GM19043 (cell line): ENCODE results near the gene SLC13A5.
"Not testable (repeated sequence)": the region's sequence is repeated elsewhere in the genome, so short reads cannot be mapped to it uniquely, and the experiment has no call there.

ENCODE experiments used
- ATAC-seq: cut with Tn5 transposase; IDR thresholded peaks from one replicate; pipeline ENCODE4 v1.9.1; 2021; ENCODE audit warnings: low read depth; ENCODE audit not compliant: unreplicated experiment

The SLC13A5 gene

DNA sequence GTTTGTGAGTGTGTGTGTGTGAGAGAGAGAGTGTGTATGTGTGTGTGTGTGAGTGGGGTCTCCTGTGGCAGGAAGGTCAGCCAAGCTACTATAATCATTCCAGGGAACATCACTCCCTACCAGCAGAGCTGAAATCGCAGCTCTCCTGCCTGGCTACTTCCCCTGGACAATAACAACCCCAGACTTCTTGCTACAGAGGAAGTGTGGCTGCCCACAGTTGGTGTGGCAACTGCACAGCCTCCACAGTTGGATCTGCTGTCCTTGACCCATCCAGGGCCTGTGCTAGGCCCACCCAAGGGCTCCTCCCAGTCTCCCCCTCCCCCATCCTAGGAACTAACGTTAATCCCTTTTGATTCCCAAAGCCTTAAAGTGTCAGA lies 1.5 kb downstream of the SLC13A5 start:
- ATAC-seq: no peak

DNA sequence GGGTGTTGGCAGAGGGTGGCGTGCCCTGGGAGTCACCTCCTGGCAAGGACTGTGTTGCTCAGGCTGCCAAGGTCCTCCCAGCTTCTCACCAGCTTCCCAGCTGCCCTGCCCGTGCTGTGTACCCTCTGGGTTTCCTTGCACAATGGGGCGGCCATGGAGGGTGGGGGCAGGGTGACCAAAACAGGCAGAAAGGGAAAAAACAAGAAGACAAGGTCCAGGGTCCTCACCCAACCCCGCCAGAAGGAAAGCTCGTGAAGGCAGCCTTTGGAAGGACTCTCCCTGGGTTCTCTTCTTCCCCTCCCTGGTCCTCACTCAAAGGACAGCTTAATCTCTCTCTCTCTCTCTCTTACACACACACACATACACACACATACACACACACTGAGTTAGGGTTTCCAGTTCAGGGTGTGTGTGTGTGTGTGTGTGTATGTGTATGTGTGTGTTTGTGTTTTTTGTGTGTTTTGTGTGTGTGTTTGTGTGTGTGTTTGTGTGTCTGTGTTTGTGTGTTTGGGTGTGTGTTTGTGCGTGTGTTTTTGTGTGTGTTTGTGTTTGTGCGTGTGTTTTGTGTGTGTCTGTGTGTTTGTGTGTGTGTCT lies 2.0 kb downstream of the SLC13A5 start:
- no peak for ATAC-seq

DNA sequence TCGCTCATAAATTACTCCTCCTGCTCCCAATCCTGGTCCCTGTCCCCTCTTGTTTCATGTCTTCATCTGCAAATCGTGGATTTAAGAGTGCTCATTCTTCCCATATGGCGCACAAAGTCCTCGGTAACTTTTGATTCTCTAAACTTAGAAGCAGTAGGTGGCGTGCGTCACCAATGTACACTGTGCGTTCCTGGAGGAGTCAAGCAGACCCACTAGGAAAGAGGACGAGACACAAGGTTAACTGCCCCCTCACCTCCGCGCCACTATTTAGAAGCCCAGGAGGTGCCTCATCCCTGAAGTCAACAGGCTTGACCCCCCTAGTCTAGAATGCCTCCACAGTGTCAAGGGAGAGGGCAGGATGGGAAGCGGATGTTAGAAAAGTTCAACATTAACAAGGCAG lies 2.9 kb downstream of the SLC13A5 start:
- ATAC-seq: no peak

DNA sequence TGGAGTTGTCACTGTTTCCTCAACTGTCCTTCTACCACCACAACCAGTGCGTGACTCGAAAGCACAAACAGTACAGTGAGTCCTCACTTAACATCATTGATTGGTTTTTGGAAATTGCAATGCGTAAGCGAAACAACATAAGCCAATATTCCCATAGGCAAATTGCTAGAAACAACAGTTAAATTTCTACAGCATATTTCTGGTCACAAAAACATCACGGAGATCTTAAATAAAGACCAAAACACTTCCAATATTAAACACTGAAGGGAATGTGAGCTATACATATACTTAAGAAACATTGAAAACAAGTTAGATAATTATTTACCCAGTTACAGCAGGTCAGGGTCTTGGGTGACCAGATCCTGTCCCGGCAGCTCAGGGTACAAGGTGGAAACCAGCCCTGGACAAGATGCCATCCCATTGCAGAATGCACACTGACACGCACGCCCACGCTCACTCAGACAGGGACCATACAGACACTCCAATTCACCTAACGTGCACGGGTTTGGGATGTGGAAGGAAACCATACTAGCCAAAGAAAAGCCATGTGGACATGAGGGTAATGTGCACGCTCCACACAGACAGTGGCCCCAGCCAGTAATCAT lies 4.7 kb downstream of the SLC13A5 start:
- no peak for ATAC-seq

DNA sequence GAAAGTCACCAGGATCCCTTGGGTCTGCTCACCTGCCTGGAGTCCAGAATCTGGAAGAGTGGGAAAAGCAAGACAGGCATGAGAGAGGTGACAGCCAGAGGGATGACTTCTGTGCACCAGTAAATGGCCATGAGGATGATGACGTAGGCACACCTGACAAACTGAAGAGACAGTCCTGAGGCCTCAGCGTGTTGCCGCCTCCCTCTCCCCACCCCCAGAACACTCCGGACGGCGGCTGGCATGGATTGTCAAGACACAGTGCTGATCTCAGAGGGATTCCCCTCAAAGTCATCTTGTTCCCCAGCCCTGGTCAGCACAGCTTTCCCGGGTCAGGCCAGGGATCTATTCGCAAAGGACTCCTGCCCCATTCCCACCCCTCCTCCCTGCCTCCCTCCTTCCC lies 6.2 kb downstream of the SLC13A5 start:
- ATAC-seq: no peak

DNA sequence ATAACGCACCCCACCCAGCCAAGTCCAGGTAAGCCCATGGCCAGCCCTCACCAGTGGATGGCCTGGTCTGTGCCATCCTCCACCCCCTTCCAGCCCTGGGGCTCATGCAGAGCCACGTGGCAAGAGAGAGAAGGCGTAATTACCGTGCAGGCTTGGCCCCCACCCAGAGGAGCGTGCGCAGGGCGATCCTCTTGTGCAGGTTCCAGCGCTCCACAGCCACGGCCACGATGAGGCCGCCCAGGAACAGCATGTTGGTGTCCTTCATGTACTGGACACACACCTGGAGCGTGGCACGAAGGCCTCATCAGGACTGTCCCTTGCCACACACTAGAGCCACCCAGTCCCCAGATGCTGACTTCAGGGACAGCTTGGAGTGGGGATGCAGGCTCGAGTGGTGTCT lies 6.7 kb downstream of the SLC13A5 start:
- no peak for ATAC-seq

DNA sequence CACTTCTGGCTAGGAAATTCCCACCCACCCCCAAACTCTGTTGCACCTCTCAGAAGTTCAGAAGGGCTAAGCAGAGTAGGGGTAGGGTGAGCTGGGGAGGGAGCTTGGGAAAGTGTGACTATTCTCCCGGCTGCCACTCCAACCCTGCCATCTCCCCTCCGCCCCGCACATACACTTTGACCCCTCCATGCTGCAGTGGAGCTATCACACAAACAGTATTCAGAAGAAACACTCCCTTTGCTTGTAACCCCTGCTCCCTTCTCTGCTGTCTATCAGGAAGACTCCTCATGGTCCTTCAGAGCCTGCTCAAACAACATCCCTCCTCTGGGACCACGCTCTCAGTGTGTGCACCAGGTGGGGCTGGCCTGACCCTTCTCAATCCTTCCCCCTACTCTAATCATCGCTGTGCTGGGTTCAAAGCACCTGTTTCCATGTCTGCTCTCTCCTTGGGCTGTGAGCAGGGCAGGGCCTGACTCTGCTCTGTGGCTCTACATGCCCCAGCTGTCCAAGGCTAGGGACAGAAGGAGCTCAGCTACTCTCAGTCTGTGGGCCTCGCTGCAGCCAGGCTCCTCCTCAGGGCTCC lies 8.6 kb downstream of the SLC13A5 start:
- ATAC-seq: no peak

DNA sequence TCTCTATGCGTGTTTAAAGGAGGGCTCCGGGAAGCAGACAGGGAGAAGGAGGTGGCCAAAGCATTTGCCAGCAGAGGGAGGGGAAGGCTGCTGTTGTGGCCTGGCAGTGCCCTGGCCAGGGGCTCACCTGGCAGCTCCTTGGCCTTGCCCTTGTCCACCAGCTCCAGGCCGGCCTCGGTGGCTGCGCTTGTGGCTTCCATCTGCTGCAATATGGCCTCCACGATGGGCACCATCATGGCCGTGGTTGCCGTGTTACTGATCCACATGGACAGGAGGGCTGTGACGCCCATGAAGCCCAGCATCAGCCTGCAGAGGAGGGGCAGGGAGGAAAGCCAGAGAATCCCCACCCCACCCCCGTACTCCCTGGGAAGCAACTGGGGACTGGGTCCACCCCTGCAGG lies 9.4 kb downstream of the SLC13A5 start:
- ATAC-seq: no peak

DNA sequence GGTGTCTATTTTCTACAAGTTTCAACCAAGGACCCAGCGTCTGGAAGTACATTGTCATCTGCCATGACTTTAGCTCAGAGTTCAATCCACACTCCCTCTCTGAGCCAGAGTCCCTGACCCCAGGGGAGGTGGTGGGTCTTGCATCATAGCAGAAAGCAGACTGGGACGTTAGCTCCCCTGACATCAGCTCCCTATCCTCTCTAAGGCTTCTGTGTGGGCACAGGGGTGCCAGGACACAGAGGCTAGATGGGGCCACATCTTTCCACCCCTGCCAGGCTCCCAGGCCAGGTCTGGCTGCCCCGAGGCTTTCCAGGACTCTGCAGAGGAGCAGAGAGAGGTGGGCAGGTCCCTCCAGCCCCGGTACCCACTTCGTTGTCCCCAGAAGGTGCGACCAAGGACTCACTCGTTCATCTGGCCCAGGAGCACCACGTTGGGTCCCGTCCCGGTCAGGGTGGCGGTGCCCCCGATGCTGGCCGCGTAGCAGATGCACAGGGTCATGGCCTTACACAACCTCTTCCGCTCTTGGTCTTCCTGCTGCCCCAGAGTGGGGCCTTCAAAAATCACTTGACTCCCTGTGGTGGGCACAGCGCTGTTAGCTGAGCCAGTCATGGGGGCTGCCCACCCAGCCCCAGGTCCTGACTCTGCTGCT lies 10.5 kb downstream of the SLC13A5 start:
- ATAC-seq: no peak

DNA sequence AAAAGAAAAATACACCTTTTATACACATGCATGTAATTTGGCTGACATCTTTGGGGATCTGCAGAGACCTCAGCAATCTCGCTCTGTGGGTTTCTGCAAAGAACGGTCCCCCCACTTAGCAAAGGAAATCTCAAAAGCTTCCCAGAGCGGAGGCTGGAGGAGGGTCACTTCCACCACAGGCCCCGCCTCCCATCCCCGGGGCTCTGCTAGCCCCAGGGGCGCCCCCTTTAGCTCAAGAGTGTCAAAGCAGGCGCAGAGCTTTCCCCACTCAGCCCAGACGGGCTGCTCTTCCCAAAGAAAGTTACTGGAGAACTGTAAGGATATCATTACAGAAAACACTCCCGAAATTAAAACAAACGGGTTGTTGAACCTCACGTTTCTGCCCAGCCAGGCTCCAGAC lies 11.4 kb downstream of the SLC13A5 start:
- ATAC-seq: no peak

DNA sequence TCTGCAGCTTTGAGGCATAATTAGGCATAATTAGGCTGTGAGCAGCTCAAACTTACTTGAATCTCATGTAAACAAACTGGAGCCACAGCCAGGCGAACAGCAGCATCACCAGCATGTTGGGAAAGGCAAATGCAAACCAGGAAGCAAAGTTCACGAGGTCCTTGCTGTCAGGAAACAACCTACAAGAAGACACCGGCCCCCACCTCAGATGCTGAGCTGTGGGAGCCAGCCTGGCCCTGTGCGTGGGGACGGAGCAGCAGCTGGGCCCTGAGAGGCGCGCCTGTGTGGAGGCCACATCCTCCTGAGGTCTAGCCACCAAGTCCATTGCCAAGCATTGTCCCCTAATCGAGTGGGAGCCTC lies 12.2 kb downstream of the SLC13A5 start:
- no peak for ATAC-seq

DNA sequence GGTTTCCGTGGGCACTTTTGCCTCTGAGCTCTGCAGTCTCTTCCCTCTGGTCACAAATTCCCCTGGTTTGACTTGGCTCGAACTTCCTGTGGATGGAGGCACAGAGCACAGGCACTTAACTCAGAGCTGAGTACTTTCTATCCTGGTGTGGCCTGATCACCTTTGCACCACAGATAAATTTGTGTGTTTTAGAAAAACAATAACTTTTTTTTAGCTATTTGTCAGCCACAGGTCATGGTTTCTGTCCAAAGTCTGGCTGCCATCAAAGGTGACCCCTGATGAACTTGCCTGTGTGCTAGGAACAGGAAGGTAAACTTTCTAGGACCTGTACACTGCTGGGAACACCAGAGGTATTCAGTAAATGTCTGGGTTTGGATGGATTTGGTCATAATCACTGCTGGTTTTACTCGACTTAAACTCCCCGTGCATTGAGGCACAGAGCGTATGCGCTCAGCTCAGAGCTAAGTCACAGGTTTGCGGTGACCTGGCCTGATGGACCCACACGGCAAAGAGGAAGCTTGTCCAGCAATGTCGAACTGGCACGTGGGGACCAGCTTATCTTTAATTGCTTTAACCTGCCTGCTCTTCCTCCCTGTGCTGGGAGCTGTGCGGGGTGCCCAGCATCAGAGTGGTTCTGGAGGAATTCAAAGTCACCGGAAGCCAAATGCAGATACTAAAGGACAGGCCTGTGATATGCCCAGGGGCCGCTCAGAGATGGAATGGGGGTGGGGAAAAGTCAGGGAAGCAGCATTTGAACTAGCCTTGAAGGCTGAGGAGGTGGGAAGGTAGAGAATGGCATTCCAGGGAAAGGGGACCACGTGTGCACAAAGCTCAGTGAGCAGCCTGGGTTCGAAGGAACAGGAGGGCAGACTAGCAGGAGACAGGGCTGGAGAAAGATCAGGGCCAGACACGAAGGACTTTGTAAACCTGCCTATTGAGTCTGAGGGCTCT lies 12.9 kb downstream of the SLC13A5 start:
- ATAC-seq: no peak

DNA sequence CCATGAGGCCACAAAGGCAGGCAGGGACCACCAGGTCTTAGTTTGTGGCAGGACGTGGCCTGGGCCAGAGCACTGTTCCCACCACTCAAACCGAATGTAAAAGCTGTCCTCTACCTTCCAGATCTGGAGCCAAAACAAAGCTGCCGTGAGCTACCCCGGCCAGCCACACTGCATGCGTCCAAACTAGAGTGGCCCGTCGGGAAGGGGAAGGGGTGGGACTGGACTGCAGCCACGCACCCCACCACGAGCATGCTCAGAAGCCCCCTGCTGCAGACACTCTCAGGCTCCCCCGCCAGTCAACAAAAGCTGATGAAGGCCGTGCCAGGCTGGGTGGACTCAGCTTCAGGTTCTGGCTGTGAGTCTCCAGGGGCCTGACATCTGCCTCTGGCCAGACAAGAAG lies 15.2 kb downstream of the SLC13A5 start:
- ATAC-seq: no peak

DNA sequence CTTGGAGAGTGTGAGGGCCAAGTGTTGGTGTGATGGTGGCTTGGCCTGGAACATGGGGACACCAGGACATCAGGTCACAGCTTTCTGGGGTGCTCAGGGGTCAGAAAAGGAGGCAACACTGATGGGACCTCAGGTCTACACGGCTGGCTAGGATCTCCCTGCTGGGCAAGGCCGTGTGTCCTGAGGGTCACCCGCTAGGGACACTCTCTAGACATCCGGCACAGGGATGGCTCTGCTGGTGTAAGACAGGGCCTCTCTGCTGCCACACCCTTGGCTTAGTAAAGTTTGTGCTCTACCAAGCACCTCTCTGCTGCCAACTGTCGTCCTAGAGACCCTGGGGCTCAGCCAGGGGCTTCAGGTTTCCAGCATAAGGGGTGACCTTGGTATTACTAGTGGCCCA lies 16.3 kb downstream of the SLC13A5 start:
- ATAC-seq: no peak

DNA sequence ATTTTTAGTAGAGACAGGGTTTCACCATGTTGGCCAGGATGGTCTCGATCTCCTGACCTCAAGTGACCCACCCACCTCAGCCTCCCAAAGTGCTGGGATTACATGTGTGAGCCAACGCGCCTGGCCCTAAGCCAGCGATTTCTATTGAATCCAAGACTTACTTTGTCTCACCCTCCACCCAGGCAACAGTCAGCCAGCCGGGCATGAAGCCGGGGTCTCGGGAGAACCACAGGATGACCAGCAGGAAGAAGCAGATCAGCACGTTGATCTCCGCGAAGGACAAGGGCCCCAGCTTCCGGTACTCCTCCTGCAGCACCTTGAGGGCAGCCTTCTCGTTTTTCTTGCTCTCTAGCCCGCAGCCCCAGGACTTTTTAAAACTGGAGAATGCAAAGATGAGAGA lies 17.6 kb downstream of the SLC13A5 start:
- ATAC-seq: no peak

DNA sequence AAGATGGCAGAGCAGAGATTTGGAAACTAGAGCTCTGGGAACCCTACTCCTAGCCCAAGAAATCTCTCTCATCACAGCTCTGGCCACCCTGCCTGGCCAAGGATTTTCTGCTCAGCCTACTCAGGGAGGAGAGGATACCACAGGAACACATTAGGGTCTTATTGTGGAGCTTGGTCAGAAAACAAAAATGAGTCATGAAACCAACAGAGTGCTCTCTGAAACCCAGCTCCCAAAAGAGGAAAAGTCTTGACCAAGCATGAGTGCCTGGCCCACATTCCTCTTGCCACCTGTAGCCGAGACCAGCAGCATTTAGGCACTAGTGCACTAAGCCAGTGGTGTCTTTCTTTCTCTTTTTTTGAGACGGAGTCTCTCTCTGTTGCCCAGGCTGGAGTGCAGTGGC lies 18.1 kb downstream of the SLC13A5 start:
- no peak for ATAC-seq

DNA sequence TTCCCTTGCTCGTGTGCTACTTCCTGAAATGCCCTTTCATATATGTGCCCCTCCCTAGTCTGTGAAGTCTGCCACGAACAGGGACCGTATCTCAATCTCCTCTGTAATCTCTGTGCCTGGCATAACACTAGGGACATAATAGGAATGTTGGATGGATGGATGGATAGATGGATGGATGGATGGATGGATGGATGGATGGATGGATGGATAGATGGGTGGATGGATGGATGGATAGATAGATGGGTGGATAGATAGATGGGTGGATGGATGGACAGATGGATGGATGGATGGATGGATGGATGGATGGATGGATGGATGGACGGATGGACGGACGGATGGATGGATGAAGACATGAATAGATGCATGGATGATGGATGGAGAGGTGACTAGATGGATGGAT lies 21.2 kb downstream of the SLC13A5 start:
- ATAC-seq: not testable (repeated sequence)

DNA sequence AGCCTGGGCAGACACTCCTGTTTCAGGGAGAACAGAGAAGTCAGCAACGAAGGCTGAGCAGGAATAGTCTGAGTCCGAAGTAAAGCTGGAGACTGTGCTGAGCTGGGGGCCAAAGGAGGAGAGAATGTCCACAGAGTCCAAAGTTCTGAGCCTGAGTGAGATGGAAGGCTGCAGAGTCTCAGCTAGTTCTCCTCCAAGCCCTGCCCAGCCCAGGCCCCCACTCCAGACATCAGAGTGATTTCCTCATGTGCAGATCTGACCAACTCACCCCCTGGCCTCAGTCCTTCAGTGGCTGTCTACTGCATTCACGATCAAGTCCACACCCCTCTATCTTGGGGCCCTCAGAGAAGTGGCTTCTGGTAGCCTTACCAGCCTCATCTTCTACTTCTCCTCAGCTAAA lies 21.6 kb downstream of the SLC13A5 start:
- ATAC-seq: no peak

DNA sequence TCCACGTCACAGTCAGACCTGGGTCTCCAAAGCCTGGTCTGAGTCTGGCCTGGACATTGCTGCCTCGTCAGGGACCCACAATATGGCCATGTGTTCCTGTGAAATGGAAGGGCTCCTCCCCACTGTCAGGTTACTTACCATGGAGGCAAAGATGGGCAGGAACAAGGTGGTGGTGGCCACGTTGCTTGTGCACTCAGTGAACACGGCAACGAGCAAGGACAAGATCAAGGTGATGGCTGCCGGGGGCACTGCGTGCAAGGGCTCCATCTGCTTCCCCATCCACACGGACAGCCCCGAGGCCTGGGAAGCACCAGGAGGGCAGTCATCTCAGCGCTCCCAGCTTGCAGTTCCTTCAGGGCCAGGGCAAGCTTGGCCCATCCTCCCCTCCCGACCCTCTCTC lies 22.5 kb downstream of the SLC13A5 start:
- no peak for ATAC-seq

DNA sequence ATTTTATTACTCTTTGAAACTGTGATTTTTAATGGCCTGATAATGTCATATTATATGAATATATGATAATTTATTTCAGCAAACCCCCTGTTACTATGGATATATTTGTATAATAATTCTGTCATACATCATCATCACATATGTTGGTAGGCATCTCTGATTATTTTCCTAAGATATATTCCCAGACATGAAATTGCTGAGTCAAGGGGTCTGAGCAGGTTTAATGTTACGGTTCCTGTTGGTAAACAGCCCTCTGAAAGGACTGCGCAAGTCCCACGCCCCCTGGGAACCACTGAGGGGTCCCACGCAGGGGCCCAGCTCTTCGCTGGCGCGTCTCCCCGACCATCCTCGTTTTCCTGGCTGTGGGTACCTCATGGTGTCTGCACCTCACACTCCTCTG lies 24.2 kb downstream of the SLC13A5 start:
- ATAC-seq: no peak

DNA sequence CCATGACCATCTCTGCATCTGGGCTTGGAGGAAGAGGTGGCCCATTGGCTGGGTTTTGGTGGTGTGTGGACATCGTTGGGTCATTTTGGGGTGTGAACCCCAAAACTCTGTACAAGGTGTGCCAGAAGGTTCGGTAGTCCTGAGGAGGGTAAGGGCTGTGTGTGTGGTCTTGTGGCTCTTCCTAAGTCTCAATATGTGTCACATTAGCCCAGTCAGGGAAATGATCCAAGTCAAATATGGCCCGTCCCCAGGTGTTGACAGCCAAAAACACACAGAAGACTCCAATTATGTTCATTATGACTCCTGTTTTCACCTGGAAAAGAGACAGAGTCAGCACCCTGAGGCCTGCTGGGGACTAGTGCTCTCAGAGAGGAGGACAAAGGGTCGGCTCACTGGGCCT lies 27.1 kb downstream of the SLC13A5 start:
- no peak for ATAC-seq
